HG02870 (cell line): ENCODE results near the gene SLIT3.

Experiments used
- ATAC-seq: cut with Tn5 transposase; IDR thresholded peaks from one replicate; pipeline ENCODE4 v1.9.1; 2021; ENCODE audit warnings: mild to moderate bottlenecking, moderate library complexity; ENCODE audit not compliant: unreplicated experiment

SLIT3 gene

GRCh38 chr5:168941901-168942300 is 359.0 kb downstream of the SLIT3 start:
- ATAC-seq = no peak

- ATAC-seq = no peak
Observed at GRCh38 chr5:168940712-168941111, 360.2 kb downstream of the SLIT3 start.

GRCh38 chr5:168939887-168940544 is 360.9 kb downstream of the SLIT3 start:
- no peak for ATAC-seq

- ATAC-seq = no peak
Observed at GRCh38 chr5:168939156-168939800, 361.7 kb downstream of the SLIT3 start.

GRCh38 chr5:168936511-168936910 is 364.4 kb downstream of the SLIT3 start:
- ATAC-seq = no peak

- ATAC-seq = no peak
Observed at GRCh38 chr5:168935183-168935582, 365.8 kb downstream of the SLIT3 start.

- no peak for ATAC-seq
Observed at GRCh38 chr5:168934169-168934568, 366.8 kb downstream of the SLIT3 start.

- ATAC-seq = no peak
Observed at GRCh38 chr5:168932400-168933189, 368.3 kb downstream of the SLIT3 start.

- no peak for ATAC-seq
Observed at GRCh38 chr5:168931638-168932345, 369.1 kb downstream of the SLIT3 start.

- no peak for ATAC-seq
Observed at GRCh38 chr5:168929656-168930055, 371.3 kb downstream of the SLIT3 start.

GRCh38 chr5:168925160-168925559 is 375.8 kb downstream of the SLIT3 start:
- ATAC-seq = no peak

- ATAC-seq = no peak
Observed at GRCh38 chr5:168921147-168921866, 379.6 kb downstream of the SLIT3 start.

GRCh38 chr5:168920019-168920810 is 380.7 kb downstream of the SLIT3 start:
- no peak for ATAC-seq

GRCh38 chr5:168917947-168918600 is 382.9 kb downstream of the SLIT3 start:
- ATAC-seq = no peak

- no peak for ATAC-seq
Observed at GRCh38 chr5:168916852-168917251, 384.1 kb downstream of the SLIT3 start.

- no peak for ATAC-seq
Observed at GRCh38 chr5:168916266-168916665, 384.7 kb downstream of the SLIT3 start.

- no peak for ATAC-seq
Observed at GRCh38 chr5:168914491-168914890, 386.4 kb downstream of the SLIT3 start.

GRCh38 chr5:168910874-168911273 is 390.1 kb downstream of the SLIT3 start:
- ATAC-seq = no peak

GRCh38 chr5:168908207-168908606 is 392.7 kb downstream of the SLIT3 start:
- ATAC-seq = no peak
